ENCODE measurements around the gene AUNIP.
A peak's percentile ranks its signal among the peaks of the same experiment; 100 is the strongest.

The AUNIP gene

DNA sequence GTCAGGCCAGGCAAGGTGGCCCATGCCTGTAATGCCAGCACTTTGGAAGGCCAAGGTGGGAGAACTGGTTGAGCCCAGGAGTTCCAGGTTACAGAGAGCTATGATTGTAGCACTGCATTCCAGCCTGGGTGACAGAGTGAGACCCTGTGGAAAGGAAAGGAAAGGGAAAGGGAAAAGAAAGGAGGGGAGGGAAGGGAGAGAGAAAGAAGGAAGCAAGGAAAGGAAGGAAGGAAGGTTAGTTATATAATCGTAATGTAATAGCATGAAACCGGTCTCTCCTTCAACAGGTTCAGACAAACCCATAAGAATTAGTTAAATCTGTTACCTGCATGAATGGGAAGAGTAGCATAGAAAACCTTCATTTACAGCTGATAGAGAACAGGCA is 17.4 kb upstream of the AUNIP start:
- H3K27me3 Mint-ChIP-seq (ENCODE audit: low read depth), result peaks cover 8% of the 10 kb centered on the region
- H3K9me3 Mint-ChIP-seq, result no peaks in the 10 kb centered on the region
- TF ChIP-seq, protein P1, sequence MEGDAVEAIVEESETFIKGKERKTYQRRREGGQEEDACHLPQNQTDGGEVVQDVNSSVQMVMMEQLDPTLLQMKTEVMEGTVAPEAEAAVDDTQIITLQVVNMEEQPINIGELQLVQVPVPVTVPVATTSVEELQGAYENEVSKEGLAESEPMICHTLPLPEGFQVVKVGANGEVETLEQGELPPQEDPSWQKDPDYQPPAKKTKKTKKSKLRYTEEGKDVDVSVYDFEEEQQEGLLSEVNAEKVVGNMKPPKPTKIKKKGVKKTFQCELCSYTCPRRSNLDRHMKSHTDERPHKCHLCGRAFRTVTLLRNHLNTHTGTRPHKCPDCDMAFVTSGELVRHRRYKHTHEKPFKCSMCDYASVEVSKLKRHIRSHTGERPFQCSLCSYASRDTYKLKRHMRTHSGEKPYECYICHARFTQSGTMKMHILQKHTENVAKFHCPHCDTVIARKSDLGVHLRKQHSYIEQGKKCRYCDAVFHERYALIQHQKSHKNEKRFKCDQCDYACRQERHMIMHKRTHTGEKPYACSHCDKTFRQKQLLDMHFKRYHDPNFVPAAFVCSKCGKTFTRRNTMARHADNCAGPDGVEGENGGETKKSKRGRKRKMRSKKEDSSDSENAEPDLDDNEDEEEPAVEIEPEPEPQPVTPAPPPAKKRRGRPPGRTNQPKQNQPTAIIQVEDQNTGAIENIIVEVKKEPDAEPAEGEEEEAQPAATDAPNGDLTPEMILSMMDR (IDR thresholded peaks at IDR 0.05; ENCODE audit: unreplicated experiment in 3 of 3), result no peak
- H3K4me3 Mint-ChIP-seq, result peak overlapping the region; percentile 82 to 88 (median 87)
- no peaks in the 10 kb centered on the region for H3K36me3 Mint-ChIP-seq (ENCODE audit: low read depth)
- peak overlapping the region; percentile 94 to 99 (median 95) for H3K27ac Mint-ChIP-seq
- peaks cover 15% of the 10 kb centered on the region for H3K4me1 Mint-ChIP-seq

DNA sequence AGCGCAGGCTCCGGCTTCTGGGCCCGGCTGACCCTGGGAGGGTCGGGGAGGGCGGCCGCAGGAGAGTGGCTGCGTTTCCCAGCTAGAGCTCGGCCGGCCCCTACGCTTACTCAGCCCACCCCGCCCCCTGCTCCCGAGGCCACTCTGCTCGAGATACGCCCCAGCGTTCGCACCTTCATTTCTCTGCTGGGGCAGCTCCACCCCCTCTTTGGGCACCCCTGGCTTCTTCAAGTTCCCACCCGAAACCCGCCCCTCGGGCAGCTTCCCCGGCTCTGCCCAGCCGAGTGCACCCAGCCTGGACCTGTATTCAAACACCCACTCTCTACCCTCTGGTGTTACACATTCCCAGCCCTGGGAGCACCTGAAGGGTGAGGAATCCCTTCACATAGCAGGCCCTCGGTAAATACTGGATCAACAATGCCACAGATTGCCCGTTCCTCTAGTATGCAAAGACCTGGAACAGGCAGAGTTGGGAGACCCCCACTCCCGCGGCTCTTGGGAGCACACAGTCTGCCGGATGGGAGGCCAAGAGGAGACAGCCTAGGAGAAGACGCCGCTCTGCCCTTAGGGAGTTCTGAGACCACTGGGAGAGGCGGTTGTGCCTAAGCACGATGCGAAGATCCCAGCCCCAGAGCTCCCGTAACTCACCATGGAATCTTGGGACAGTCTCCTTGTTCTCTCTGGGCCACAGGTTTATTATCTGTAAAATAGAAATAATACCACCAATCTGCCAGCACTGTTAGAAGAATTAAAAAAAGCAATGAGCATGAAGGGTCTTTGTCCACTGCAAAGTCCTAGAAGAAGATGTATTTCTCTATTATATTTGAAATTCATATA is 16.8 kb upstream of the AUNIP start:
- Mint-ChIP-seq H3K27me3 (ENCODE audit: low read depth) (peaks cover 8% of the 10 kb centered on the region), H3K36me3 (ENCODE audit: low read depth) (no peaks in the 10 kb centered on the region), H3K9me3 (no peaks in the 10 kb centered on the region), H3K4me1 (peaks cover 17% of the 10 kb centered on the region), H3K4me3 (peak overlapping the region; percentile 82 to 88 (median 87)), H3K27ac (peak overlapping the region; percentile 94 to 99 (median 95))
- TF ChIP-seq, protein P1 (IDR thresholded peaks at IDR 0.05; ENCODE audit: unreplicated experiment in 3 of 3), result no peak

DNA sequence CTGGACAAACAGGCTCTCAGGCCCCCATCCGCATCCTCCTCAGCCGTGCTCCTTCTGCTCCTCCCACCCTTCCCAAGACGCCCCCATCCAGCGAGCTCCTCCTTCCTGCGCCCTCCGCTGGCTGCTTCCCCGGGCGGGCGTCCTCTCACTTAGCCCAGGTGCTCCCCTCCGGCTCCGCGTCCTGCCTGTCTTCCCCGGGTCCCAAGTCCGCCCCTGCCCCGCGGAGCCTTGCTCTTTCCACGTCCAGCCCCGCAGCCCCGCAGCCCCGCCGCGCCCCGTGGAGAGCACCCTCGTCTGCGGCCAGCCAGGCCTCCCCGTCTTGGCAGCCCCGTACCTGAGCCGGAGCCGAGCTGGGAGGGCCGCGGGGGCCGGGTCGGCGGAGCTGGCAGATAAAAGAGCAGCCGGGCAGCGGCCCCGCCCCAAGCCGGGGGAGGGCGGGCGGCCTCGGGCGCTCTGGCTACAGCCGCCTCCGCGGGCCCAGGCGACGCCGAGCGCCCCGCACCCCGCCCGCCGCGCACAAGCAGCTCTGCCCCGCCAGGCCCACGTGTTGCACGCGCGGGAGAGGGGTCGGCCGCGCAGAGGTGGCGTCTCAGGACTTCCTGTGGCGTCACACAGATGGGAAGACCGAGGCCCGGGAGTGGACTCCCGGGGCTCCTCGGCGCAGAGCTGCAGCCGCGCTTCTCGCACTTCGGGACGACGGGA is 16.0 kb upstream of the AUNIP start, which contains the start of gene PAQR7:
TSS of gene PAQR7 (minus strand) at position 555 of the 702 bp plus-strand sequence. CDS start 11,869 bp downstream, outside the sequence.
- TF ChIP-seq, protein P1 (IDR thresholded peaks at IDR 0.05; ENCODE audit: unreplicated experiment in 3 of 3), result no peak
- Mint-ChIP-seq H3K36me3 (ENCODE audit: low read depth) (no peaks in the 10 kb centered on the region), H3K4me3 (peak within 1 kb of the TSS; percentile 89 to 90 (median 90)), H3K9me3 (no peaks in the 10 kb centered on the region), H3K4me1 (peaks cover 20% of the 10 kb centered on the region), H3K27ac (peak within 1 kb of the TSS; percentile 95 to 99 (median 97)), H3K27me3 (ENCODE audit: low read depth) (peaks cover 8% of the 10 kb centered on the region)

DNA sequence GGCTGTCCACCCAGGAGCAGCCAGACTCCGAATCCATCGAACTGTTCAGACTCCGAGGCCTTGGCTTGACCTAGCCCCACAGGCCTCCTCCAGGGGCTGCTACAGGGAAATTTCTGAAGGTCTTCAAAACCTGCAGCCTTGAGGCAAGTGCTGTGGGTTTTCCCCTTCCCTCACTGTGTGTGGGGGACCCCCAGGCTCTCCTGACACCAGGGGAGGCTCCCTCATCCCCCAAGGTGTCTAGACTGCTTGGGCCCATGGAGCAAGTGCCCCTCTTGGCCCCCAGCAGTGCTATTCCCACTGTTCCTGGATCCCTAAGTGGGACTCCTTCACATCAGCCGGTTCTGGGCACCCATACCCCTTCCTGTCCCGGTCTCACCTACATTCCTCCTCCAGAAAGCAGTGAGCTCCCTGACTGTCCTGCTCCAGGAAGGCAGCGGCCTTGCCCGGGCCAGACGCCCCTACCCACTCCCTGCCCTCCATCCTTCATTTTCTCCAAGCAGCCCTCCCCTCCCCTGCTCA is 15.4 kb upstream of the AUNIP start:
- TF ChIP-seq, protein P1 (IDR thresholded peaks at IDR 0.05; ENCODE audit: unreplicated experiment in 3 of 3), result no peak
- no peaks in the 10 kb centered on the region for H3K36me3 Mint-ChIP-seq (ENCODE audit: low read depth)
- peak overlapping the region; percentile 87 to 99 (median 97) for H3K27ac Mint-ChIP-seq
- H3K4me1 Mint-ChIP-seq, result peaks cover 20% of the 10 kb centered on the region
- H3K27me3 Mint-ChIP-seq (ENCODE audit: low read depth), result peaks cover 8% of the 10 kb centered on the region
- H3K4me3 Mint-ChIP-seq, result peak overlapping the region; percentile 89 to 90 (median 90)
- no peaks in the 10 kb centered on the region for H3K9me3 Mint-ChIP-seq

DNA sequence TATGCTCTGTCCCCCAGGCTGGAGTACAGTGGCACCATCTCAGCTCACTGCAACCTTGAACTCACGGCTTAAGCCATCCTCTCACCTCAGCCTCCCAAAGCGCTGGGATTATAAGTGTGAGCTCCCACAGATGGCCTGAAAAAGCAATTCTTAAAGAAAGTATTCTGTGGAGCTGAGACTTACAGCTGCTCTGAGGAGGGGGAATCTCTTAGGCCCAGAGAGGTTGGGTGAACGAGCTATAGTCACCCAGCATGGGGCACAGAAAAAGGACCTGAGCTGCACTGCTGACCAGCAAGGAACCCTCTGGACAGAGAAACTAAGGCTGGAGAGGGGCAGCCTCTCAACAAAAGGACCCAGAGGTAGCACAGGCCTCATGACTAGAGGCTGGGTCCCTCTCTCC is 15.0 kb upstream of the AUNIP start:
- H3K36me3 Mint-ChIP-seq (ENCODE audit: low read depth), result no peaks in the 10 kb centered on the region
- peak overlapping the region in 1 of 3 experiments; percentile 99 for H3K27ac Mint-ChIP-seq
- H3K4me3 Mint-ChIP-seq, result peak overlapping the region in 1 of 3 experiments; percentile 90
- no peaks in the 10 kb centered on the region for H3K9me3 Mint-ChIP-seq
- TF ChIP-seq, protein P1 (IDR thresholded peaks at IDR 0.05; ENCODE audit: unreplicated experiment in 3 of 3), result no peak
- peaks cover 20% of the 10 kb centered on the region for H3K4me1 Mint-ChIP-seq
- peaks cover 8% of the 10 kb centered on the region for H3K27me3 Mint-ChIP-seq (ENCODE audit: low read depth)

Data from nephron (organoid).